HG03439 (cell line): ENCODE results near the gene KCNJ10.

ENCODE experiments used
- ATAC-seq: cut with Tn5 transposase; IDR thresholded peaks from one replicate; pipeline ENCODE4 v1.9.1; 2021; ENCODE audit warnings: mild to moderate bottlenecking, moderate library complexity; ENCODE audit not compliant: unreplicated experiment

KCNJ10 gene

GRCh38 chr1:160099716-160100375, 29.9 kb upstream of the KCNJ10 start:
- no peak for ATAC-seq

- peak; percentile 72 for ATAC-seq
Measured at GRCh38 chr1:160098852-160099561, 29.0 kb upstream of the KCNJ10 start.

GRCh38 chr1:160097911-160098851, 28.2 kb upstream of the KCNJ10 start, which contains the start of gene IGSF8:
Gene IGSF8 (minus strand): TSS chr1:160098619. CDS start chr1:160098472, 147 bp downstream.
- ATAC-seq = peak; percentile 37

- no peak for ATAC-seq
Measured at GRCh38 chr1:160097151-160097910, 27.4 kb upstream of the KCNJ10 start.

- no peak for ATAC-seq
Measured at GRCh38 chr1:160096274-160097116, 26.5 kb upstream of the KCNJ10 start.

- no peak for ATAC-seq
Measured at GRCh38 chr1:160095382-160096105, 25.6 kb upstream of the KCNJ10 start.

GRCh38 chr1:160094806-160095205, 24.8 kb upstream of the KCNJ10 start:
- ATAC-seq = no peak

- no peak for ATAC-seq
Measured at GRCh38 chr1:160094291-160094625, 24.3 kb upstream of the KCNJ10 start.

GRCh38 chr1:160093624-160094290, 23.8 kb upstream of the KCNJ10 start:
- ATAC-seq = no peak

GRCh38 chr1:160093069-160093395, 23.1 kb upstream of the KCNJ10 start:
- ATAC-seq = no peak

- ATAC-seq = no peak
Measured at GRCh38 chr1:160092366-160093068, 22.6 kb upstream of the KCNJ10 start.

GRCh38 chr1:160091666-160092223, 21.8 kb upstream of the KCNJ10 start:
- ATAC-seq = no peak

- no peak for ATAC-seq
Measured at GRCh38 chr1:160090760-160091159, 20.8 kb upstream of the KCNJ10 start.

- ATAC-seq = no peak
Measured at GRCh38 chr1:160089883-160090282, 19.9 kb upstream of the KCNJ10 start.

- ATAC-seq = no peak
Measured at GRCh38 chr1:160087118-160087662, 17.2 kb upstream of the KCNJ10 start.

- ATAC-seq = no peak
Measured at GRCh38 chr1:160086456-160086892, 16.5 kb upstream of the KCNJ10 start.

- no peak for ATAC-seq
Measured at GRCh38 chr1:160085686-160086455, 15.9 kb upstream of the KCNJ10 start.
